IPS-NIHi7 (cell line): ENCODE measurements around the gene RIT1.
"Not testable (repeated sequence)": the region's sequence is repeated elsewhere in the genome, so short reads cannot be mapped to it uniquely, and the experiment has no call there.

Source experiments
- DNase-seq: peaks from one replicate; pipeline ENCODE4 v3.0.0; 2012; ENCODE audit warnings: mixed read lengths; ENCODE audit errors: extremely low spot score

The RIT1 gene

GRCh38 chr1:155933591-155934096 is 22.5 kb upstream of the RIT1 start:
- DNase-seq, result no peak

- no peak for DNase-seq
Measured at GRCh38 chr1:155932487-155932886, 21.3 kb upstream of the RIT1 start.

- no peak for DNase-seq
Measured at GRCh38 chr1:155932081-155932480, 20.9 kb upstream of the RIT1 start.

GRCh38 chr1:155931332-155932038 is 20.3 kb upstream of the RIT1 start:
- DNase-seq, result no peak

- DNase-seq, result not testable (repeated sequence)
Measured at GRCh38 chr1:155930725-155931124, 19.6 kb upstream of the RIT1 start.

- DNase-seq, result no peak
Measured at GRCh38 chr1:155929057-155929456, 17.9 kb upstream of the RIT1 start.

GRCh38 chr1:155925506-155925905 is 14.4 kb upstream of the RIT1 start:
- no peak for DNase-seq

- DNase-seq, result no peak
Measured at GRCh38 chr1:155920717-155921116, 9.6 kb upstream of the RIT1 start.

GRCh38 chr1:155919801-155920200 is 8.7 kb upstream of the RIT1 start:
- DNase-seq, result no peak

GRCh38 chr1:155918660-155919059 is 7.5 kb upstream of the RIT1 start:
- no peak for DNase-seq

GRCh38 chr1:155913969-155914757 is 3.0 kb upstream of the RIT1 start:
- DNase-seq, result no peak

- DNase-seq, result no peak
Measured at GRCh38 chr1:155912056-155912536, 947 bp upstream of the RIT1 start.

GRCh38 chr1:155910621-155911121 is 478 bp downstream of the RIT1 start:
- peak; percentile 38 for DNase-seq

GRCh38 chr1:155909894-155910293 is 1.3 kb downstream of the RIT1 start:
- DNase-seq, result no peak

- DNase-seq, result no peak
Measured at GRCh38 chr1:155904261-155904660, 6.9 kb downstream of the RIT1 start.

GRCh38 chr1:155900161-155900560 is 11.0 kb downstream of the RIT1 start:
- no peak for DNase-seq

- no peak for DNase-seq
Measured at GRCh38 chr1:155899683-155900082, 11.5 kb downstream of the RIT1 start.

- DNase-seq, result no peak
Measured at GRCh38 chr1:155898888-155899287, 12.3 kb downstream of the RIT1 start.

- no peak for DNase-seq
Measured at GRCh38 chr1:155897746-155898145, 13.4 kb downstream of the RIT1 start.

- DNase-seq, result not testable (repeated sequence)
Measured at GRCh38 chr1:155896476-155896875, 14.7 kb downstream of the RIT1 start.

- DNase-seq, result not testable (repeated sequence)
Measured at GRCh38 chr1:155895617-155896016, 15.5 kb downstream of the RIT1 start.

- DNase-seq, result no peak
Measured at GRCh38 chr1:155893389-155894142, 17.6 kb downstream of the RIT1 start.
